Caco-2 (cell line): ENCODE results near the gene ARRDC5. TPM values are rescaled to one million over a fixed set of nuclear protein-coding genes. Genes with fewer than 3 reads are reported as not detected.
"Not testable (repeated sequence)": the region's sequence is repeated elsewhere in the genome, so short reads cannot be mapped to it uniquely, and the experiment has no call there.

ENCODE experiments used
- BruUV-seq: library from RNA; stranded (reverse); fragments of 400-500 nt; replicated peaks from 2 replicates; lab custom pipeline; 2021; lab: Mats Ljungman, UMichigan
- CTCF ChIA-PET: fragments of 300-600 bp; sonication (Branson Sonifier 250); formaldehyde crosslinking; loops from one replicate; lab custom pipeline; 2022; ENCODE audit warnings: antibody characterized with exemption; lab: Charles Lee
- POLR2A ChIA-PET: fragments of 300-600 bp; sonication (Branson Sonifier 250); formaldehyde crosslinking; loops from one replicate; lab custom pipeline; 2022; ENCODE audit warnings: antibody characterized with exemption; lab: Charles Lee
- DNase-seq, 2 experiments: peaks; one replicate each; pipeline versions ENCODE4 v3.0.0 to v3.0.0-alpha.2; 2020 to 2022
- H3K27me3 ChIP-seq: replicated peaks from 2 replicates; pipeline ENCODE4 v1.6.0; 2011; ENCODE audit warnings: low read length; ENCODE audit not compliant: control insufficient read depth, insufficient read depth
- H3K36me3 ChIP-seq: 2 replicates; pipeline ENCODE4 v1.5.1; 2011; ENCODE audit warnings: low read length; ENCODE audit not compliant: control insufficient read depth, insufficient read depth
- H3K4me1 ChIP-seq: fragments of 250-450 bp; sonication (Bioruptor Pico); 2 replicates; pipeline ENCODE4 v1.5.1; 2020; ENCODE audit warnings: mild to moderate bottlenecking
- H3K4me3 ChIP-seq: 2 replicates; pipeline ENCODE4 v1.5.1; 2011; ENCODE audit warnings: low read depth, mild to moderate bottlenecking, control low read depth, low read length
- H3K9me3 ChIP-seq: fragments of 250-450 bp; sonication (Bioruptor Pico); 2 replicates; pipeline ENCODE4 v1.5.1; 2020; ENCODE audit warnings: mild to moderate bottlenecking, moderate library complexity
- H3K27ac Mint-ChIP-seq: one replicate; pipeline ENCODE4 v1.8.0; 2022; ENCODE audit warnings: mixed read lengths; ENCODE audit not compliant: unreplicated experiment
- H3K27me3 Mint-ChIP-seq: one replicate; pipeline ENCODE4 v1.8.0; 2022; ENCODE audit warnings: mixed read lengths; ENCODE audit not compliant: insufficient read depth, unreplicated experiment
- H3K36me3 Mint-ChIP-seq: one replicate; pipeline ENCODE4 v1.8.0; 2022; ENCODE audit warnings: mild to moderate bottlenecking, mixed read lengths; ENCODE audit not compliant: insufficient read depth, unreplicated experiment
- H3K4me1 Mint-ChIP-seq: one replicate; pipeline ENCODE4 v1.8.0; 2022; ENCODE audit warnings: low read depth, mixed read lengths; ENCODE audit not compliant: unreplicated experiment
- H3K4me3 Mint-ChIP-seq: one replicate; pipeline ENCODE4 v1.8.0; 2022; ENCODE audit warnings: mild to moderate bottlenecking, moderate library complexity, mixed read lengths; ENCODE audit not compliant: unreplicated experiment
- H3K9me3 Mint-ChIP-seq: one replicate; pipeline ENCODE4 v1.8.0; 2022; ENCODE audit warnings: mixed read lengths; ENCODE audit not compliant: unreplicated experiment
- CTCF ChIP-seq, 2 experiments: fragments of 200-600 bp in 1 of 2; IDR thresholded peaks; 1 replicate in 1 of 2; 2 replicates in 1 of 2; pipeline versions ENCODE4 v1.5.1 to v1.8.0; 2011 to 2022; ENCODE audit warnings: antibody characterized with exemption in 1 of 2, control low read depth in 1 of 2, inconsistent platforms in 1 of 2, low read depth in 1 of 2, low read length in 1 of 2, mild to moderate bottlenecking in 1 of 2, moderate library complexity in 1 of 2; ENCODE audit not compliant: insufficient read depth in 1 of 2, severe bottlenecking in 1 of 2, unreplicated experiment in 1 of 2
- intact Hi-C: fragments of 100-400 bp; cut with micrococcal nuclease; formaldehyde crosslinking; loops from one replicate; pipeline ENCODE4 v1.10.0; 2022; ENCODE audit not compliant: unreplicated experiment
- total RNA-seq: library from RNA; stranded (reverse); gene quantifications from 2 replicates; pipeline ENCODE4 v1.2.3, GENCODE V29; 2022

Gene ARRDC5
- total RNA-seq, 1 experiment from 2014 or later = not detected

- H3K4me3 Mint-ChIP-seq, DNase-seq, intact Hi-C loops, H3K9me3 ChIP-seq, H3K27me3 Mint-ChIP-seq, H3K9me3 Mint-ChIP-seq, H3K4me1 ChIP-seq, H3K36me3 Mint-ChIP-seq, H3K36me3 ChIP-seq, H3K4me3 ChIP-seq, H3K4me1 Mint-ChIP-seq, POLR2A ChIA-PET, BruUV-seq, H3K27ac Mint-ChIP-seq, H3K27me3 ChIP-seq: not testable (repeated sequence)
- CTCF ChIA-PET = interaction anchor here (0.7 kb wide), 2 partner anchors 13 to 1861 kb away, joined by 5 to 6 read pairs; no protein-coding TSS in a partner anchor
These were observed 19.8 kb downstream of the ARRDC5 start for GRCh38 chr19:4882874-4883273.

- H3K9me3 ChIP-seq = no peaks in the 10 kb centered on the region
- CTCF ChIA-PET = no interaction called here
- BruUV-seq = no TSS peak
- POLR2A ChIA-PET = no interaction called here
- no peak for DNase-seq
- H3K4me1 Mint-ChIP-seq = no peaks in the 10 kb centered on the region
- H3K4me1 ChIP-seq = no peaks in the 10 kb centered on the region
- H3K27me3 Mint-ChIP-seq = no peaks in the 10 kb centered on the region
- H3K27ac Mint-ChIP-seq = no peak overlapping the region
- TF ChIP-seq CTCF (IDR thresholded peaks at IDR 0.05; ENCODE audit: insufficient read depth in 1 of 2, low read depth in 1 of 2, low read length in 1 of 2, severe bottlenecking in 1 of 2, unreplicated experiment in 1 of 2) = no peak
- intact Hi-C loops = no loop called here
- no peaks in the 10 kb centered on the region for H3K9me3 Mint-ChIP-seq
- H3K4me3 Mint-ChIP-seq = no peak overlapping the region
- no peaks in the 10 kb centered on the region for H3K36me3 Mint-ChIP-seq
- H3K36me3 ChIP-seq = no peaks in the 10 kb centered on the region
- H3K27me3 ChIP-seq = no peaks in the 10 kb centered on the region
- H3K4me3 ChIP-seq = no peak overlapping the region
These were observed 23.7 kb downstream of the ARRDC5 start for GRCh38 chr19:4879041-4879440.

- CTCF ChIA-PET = no interaction called here
- POLR2A ChIA-PET = no interaction called here
These were observed 24.2 kb downstream of the ARRDC5 start for GRCh38 chr19:4878491-4878968.

More at GRCh38 chr19:4878491-4878968, 24.2 kb downstream of the ARRDC5 start:
- H3K27me3 ChIP-seq = no peaks in the 10 kb centered on the region
- no peaks in the 10 kb centered on the region for H3K4me1 Mint-ChIP-seq
- no peak for DNase-seq
- no peaks in the 10 kb centered on the region for H3K36me3 Mint-ChIP-seq
- no peaks in the 10 kb centered on the region for H3K9me3 Mint-ChIP-seq
- no peak overlapping the region for H3K4me3 Mint-ChIP-seq
- H3K4me1 ChIP-seq = no peaks in the 10 kb centered on the region
- intact Hi-C loops = no loop called here
- H3K27ac Mint-ChIP-seq = no peak overlapping the region
- H3K9me3 ChIP-seq = no peaks in the 10 kb centered on the region
- no peak overlapping the region for H3K4me3 ChIP-seq
- no peaks in the 10 kb centered on the region for H3K36me3 ChIP-seq
- no peak for TF ChIP-seq CTCF (IDR thresholded peaks at IDR 0.05; ENCODE audit: insufficient read depth in 1 of 2, low read depth in 1 of 2, low read length in 1 of 2, severe bottlenecking in 1 of 2, unreplicated experiment in 1 of 2)
- no TSS peak for BruUV-seq
- no peaks in the 10 kb centered on the region for H3K27me3 Mint-ChIP-seq
